Fibroblast of skin of scalp (primary cell): ENCODE measurements around the gene PLP2.

Source experiments
- DNase-seq: peaks from one replicate; pipeline ENCODE4 v3.0.0-alpha.2; 2013

Gene PLP2

GRCh38 chrX:49209434-49210251, 37.9 kb downstream of the PLP2 start:
- no peak for DNase-seq

DNA sequence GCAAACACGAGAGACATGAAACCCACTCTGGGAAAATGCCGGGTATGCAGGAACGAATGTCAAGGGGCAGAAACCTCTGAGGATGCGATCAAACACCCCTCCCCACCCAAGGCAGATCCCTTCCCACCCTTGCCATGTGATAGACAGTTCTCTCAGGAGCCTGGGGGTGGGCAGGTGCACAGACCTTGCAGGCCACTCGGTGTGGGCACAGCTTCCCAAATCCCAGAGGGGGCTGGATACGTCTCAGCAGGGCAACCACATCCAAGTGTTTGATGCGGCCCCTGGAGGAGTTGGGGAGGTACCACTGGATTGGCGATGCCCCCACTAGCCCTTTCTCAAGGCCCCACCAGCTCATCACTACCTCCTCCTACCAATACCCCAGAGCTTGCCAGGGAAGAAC, 38.7 kb downstream of the PLP2 start:
- no peak for DNase-seq

DNA sequence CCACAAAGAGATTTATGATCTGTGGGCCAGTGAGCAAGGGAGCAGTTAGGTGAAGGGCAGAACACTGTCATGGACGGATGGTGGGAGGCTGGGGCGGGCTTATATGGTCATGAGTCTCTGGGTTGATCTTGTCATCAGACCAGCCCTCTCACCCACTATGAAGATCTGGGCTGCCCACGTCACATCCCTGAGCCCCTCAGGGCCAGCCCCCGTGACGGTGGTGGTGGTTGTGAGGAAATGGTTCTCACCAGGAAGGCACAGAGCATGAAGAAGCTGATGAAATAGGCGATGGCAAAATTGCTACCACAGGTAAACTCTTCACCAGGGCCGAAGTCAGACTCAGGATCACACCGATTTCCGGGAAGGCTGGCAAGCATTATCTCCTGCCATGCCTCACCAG, 39.4 kb downstream of the PLP2 start:
- DNase-seq, result no peak

GRCh38 chrX:49212209-49212608, 40.5 kb downstream of the PLP2 start:
- DNase-seq, result no peak

DNA sequence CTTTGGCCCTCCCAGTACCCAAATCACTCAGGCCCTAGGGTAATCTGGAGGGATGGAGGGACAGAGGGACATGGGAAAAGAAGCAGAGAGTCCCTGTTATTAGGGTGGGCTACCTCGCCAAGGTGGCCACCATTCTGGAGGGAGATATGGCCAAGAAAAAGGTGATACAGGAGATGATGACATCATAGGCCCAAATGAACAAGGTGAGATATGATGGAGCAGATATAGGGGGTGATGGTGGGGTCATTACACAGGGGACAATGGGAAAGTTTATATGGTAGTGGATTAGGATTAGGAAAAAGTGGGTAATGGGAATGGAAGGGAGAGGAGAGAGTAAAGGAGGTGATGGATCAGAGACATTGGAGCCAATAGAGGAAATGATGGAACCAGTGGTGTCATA, 41.2 kb downstream of the PLP2 start:
- no peak for DNase-seq

DNA sequence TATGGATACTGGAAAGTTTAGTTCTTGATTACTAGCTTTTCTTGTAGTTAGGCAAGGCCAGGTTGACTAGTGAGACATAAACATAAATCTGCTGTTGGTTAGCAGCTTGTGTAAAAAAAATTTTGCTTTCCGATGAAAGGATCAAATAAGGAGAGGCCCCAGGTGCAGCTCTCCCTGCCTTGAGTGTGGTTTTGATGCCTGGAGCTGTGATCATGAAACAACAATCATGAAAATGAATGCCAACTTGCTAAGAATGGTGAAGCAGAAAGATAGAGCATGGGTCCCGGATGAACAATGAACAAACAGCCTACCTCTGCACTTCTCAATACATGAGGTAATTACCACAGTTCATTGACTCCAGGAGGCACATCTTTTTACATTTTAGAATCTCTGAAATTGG, 42.7 kb downstream of the PLP2 start:
- no peak for DNase-seq

DNA sequence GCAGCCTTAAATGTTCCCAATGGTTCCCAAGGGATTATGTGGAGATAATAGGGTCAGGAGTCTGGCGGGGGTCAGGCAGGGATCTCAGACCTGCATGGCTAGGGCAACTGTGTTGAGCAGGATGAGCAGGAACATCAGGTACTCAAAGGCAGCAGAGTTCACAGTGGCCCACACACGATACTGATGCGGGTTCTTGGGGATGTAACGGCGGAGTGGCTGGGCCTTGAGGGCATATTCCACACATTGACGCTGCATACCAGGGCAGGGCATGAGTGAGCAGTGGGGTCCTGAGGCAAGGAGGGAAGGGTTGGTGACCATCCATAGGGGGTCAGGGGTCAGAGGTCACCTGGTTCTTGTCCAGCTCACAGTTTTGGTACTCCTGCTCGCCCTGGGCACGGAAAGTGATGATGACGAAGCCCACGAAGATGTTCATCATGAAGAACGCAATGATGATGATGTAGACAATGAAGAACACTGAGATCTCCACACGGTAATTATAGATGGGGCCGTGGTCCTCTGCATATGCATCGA, 43.4 kb downstream of the PLP2 start:
- no peak for DNase-seq

DNA sequence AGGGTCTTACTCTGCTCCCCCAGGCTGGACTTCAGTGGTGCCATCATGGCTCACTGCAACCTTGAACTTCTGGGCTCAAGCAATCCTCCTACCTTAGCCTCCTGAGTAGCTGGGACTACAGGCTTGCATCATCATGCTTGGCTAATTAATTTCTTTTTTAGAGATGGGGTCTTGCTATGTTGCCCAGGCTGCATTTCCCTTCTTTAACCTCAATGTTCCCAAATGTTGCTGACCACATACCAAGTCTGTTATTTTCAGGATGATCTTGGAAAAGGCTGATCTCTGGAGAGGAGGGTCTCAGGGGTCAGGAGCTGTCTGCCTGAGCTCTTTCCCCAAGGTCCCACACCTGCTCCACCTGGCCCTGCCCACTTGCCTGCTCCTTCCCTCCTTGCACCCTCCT, 48.4 kb downstream of the PLP2 start:
- DNase-seq, result no peak

GRCh38 chrX:49221868-49222267, 50.2 kb downstream of the PLP2 start:
- no peak for DNase-seq
